Trophoblast cell (in vitro differentiated cells and primary cell): Measurements from ENCODE around the gene RHOT2.

Experiments used
- DNase-seq, 2 donors: peaks; one replicate each; pipeline ENCODE4 v3.0.0-alpha.2; 2016
- H2AFZ ChIP-seq: 2 replicates; pipeline ENCODE4 v1.6.1; 2013; ENCODE audit warnings: low read length, moderate library complexity, mild to moderate bottlenecking; ENCODE audit not compliant: insufficient read depth, poor library complexity
- H2AK5ac ChIP-seq: 2 replicates; pipeline ENCODE4 v1.6.1; 2013; ENCODE audit warnings: mild to moderate bottlenecking, low read length
- H2BK120ac ChIP-seq: 2 replicates; pipeline ENCODE4 v1.6.1; 2013; ENCODE audit warnings: low read length, mild to moderate bottlenecking, moderate library complexity; ENCODE audit not compliant: insufficient read depth, poor library complexity
- H2BK12ac ChIP-seq: 2 replicates; pipeline ENCODE4 v1.6.1; 2013; ENCODE audit warnings: mild to moderate bottlenecking, low read length, moderate library complexity
- H2BK5ac ChIP-seq: 2 replicates; pipeline ENCODE4 v1.6.1; 2013; ENCODE audit warnings: low read length, low read depth, moderate library complexity, mild to moderate bottlenecking; ENCODE audit not compliant: poor library complexity
- H3K14ac ChIP-seq: 2 replicates; pipeline ENCODE4 v1.6.1; 2013; ENCODE audit warnings: mild to moderate bottlenecking, low read length
- H3K18ac ChIP-seq: 2 replicates; pipeline ENCODE4 v1.6.1; 2013; ENCODE audit warnings: mild to moderate bottlenecking, low read length
- H3K23ac ChIP-seq: 2 replicates; pipeline ENCODE4 v1.6.1; 2013; ENCODE audit warnings: low read length
- H3K27ac ChIP-seq: 2 replicates; pipeline ENCODE4 v1.5.1; 2013; ENCODE audit warnings: low read depth, mild to moderate bottlenecking, inconsistent platforms, low read length, moderate library complexity
- H3K27me3 ChIP-seq: 2 replicates; pipeline ENCODE4 v1.6.1; 2013; ENCODE audit warnings: inconsistent platforms, mild to moderate bottlenecking, low read length, moderate library complexity; ENCODE audit not compliant: insufficient read depth
- H3K36me3 ChIP-seq, 2 experiments: 1 replicate in 1 of 2; 2 replicates in 1 of 2; pipeline ENCODE4 v1.6.1; 2013; ENCODE audit warnings: low read length in 2 of 2, mild to moderate bottlenecking in 2 of 2, moderate library complexity in 1 of 2; ENCODE audit not compliant: insufficient read depth in 2 of 2, control insufficient read depth in 1 of 2
- H3K4ac ChIP-seq: 2 replicates; pipeline ENCODE4 v1.6.1; 2013; ENCODE audit warnings: low read depth, mild to moderate bottlenecking, low read length, moderate library complexity
- H3K4me1 ChIP-seq, 2 experiments: 1 replicate in 1 of 2; 2 replicates in 1 of 2; pipeline ENCODE4 v1.6.1; 2013; ENCODE audit warnings: low read length in 2 of 2, mild to moderate bottlenecking in 2 of 2, moderate library complexity in 1 of 2; ENCODE audit not compliant: insufficient read depth in 2 of 2, control insufficient read depth in 1 of 2
- H3K4me2 ChIP-seq: 2 replicates; pipeline ENCODE4 v1.6.1; 2013; ENCODE audit warnings: inconsistent platforms, mild to moderate bottlenecking, low read length, moderate library complexity
- H3K4me3 ChIP-seq: 2 replicates; pipeline ENCODE4 v1.5.1; 2013; ENCODE audit warnings: mild to moderate bottlenecking, low read depth, low read length, inconsistent platforms
- H3K79me1 ChIP-seq: one replicate; pipeline ENCODE4 v1.6.1; 2013; ENCODE audit warnings: low read length
- H3K79me2 ChIP-seq: 2 replicates; pipeline ENCODE4 v1.6.1; 2013; ENCODE audit warnings: low read length, mild to moderate bottlenecking; ENCODE audit not compliant: control insufficient read depth, insufficient read depth, poor library complexity
- H3K9ac ChIP-seq: 2 replicates; pipeline ENCODE4 v1.6.1; 2013; ENCODE audit warnings: mild to moderate bottlenecking, low read length
- H3K9me3 ChIP-seq: 2 replicates; pipeline ENCODE4 v1.6.1; 2013; ENCODE audit warnings: low read depth, mild to moderate bottlenecking, control low read depth, inconsistent platforms, low read length; ENCODE audit not compliant: insufficient read depth
- H4K12ac ChIP-seq: 2 replicates; pipeline ENCODE4 v1.6.1; 2013; ENCODE audit warnings: low read depth, mild to moderate bottlenecking, low read length, moderate library complexity
- H4K8ac ChIP-seq: 2 replicates; pipeline ENCODE4 v1.6.1; 2013; ENCODE audit warnings: low read depth, mild to moderate bottlenecking, low read length, moderate library complexity
- H4K91ac ChIP-seq: one replicate; pipeline ENCODE4 v1.6.1; 2013; ENCODE audit warnings: low read depth, mild to moderate bottlenecking, low read length, moderate library complexity
- WGBS: extraction: QIAGEN DNeasy Blood & Tissue Kit; methylation state at CpG from one replicate; pipeline ENCODE4 v1.1.7; 2013; ENCODE audit warnings: missing lambda C conversion rate; ENCODE audit not compliant: insufficient read length, insufficient coverage; ENCODE audit errors: extremely low coverage; 5-methylcytosine and 5-hydroxymethylcytosine counted together

Gene RHOT2

DNA sequence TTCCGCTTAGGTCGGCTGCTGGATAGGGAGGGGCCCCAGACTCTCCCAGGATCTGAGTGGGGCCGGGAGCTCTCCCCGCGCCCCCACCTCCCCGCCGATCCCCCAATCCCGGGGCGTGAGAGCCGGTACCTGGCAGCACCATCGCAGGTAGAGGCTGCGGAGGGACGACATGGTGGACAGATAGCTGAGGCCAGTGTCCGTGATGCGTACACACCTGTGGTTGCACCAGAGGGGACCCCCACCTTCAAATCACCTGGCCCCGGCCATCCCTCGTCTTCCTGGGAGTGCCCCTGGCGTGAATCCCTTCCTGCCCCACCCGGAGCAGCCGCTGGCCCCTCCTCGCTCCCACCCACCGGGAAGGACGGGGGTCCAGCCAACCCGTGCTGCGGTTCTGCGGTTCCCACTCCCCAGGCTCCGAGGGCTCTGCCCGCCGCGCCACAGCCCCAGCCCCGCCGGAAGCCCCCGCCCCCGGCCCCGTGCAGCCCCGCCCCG, 27.0 kb downstream of the RHOT2 start:
- no peak for DNase-seq
- H2BK5ac ChIP-seq, result no peak overlapping the region
- peaks cover 3% of the 10 kb centered on the region for H3K79me1 ChIP-seq
- H3K27ac ChIP-seq, result no peak overlapping the region
- no peaks in the 10 kb centered on the region for H3K36me3 ChIP-seq
- peak overlapping the region; percentile 25 for H3K4me3 ChIP-seq
- no peak overlapping the region for H3K9ac ChIP-seq
- H2BK12ac ChIP-seq, result no peak overlapping the region
- no peak overlapping the region for H4K91ac ChIP-seq
- no peak overlapping the region for H3K18ac ChIP-seq
- WGBS, result no CpG with 5 or more reads among the region's 37 CpGs
- no peak overlapping the region for H3K4ac ChIP-seq
- no peak overlapping the region for H3K14ac ChIP-seq
- no peak overlapping the region for H2AFZ ChIP-seq
- peaks cover 33% of the 10 kb centered on the region for H3K27me3 ChIP-seq
- H3K9me3 ChIP-seq, result peaks cover 14% of the 10 kb centered on the region
- peaks cover 2% of the 10 kb centered on the region for H3K79me2 ChIP-seq
- no peak overlapping the region for H4K12ac ChIP-seq
- H3K23ac ChIP-seq, result no peak overlapping the region
- no peak overlapping the region for H3K4me2 ChIP-seq
- H3K4me1 ChIP-seq, result peaks cover 5 to 12% of the 10 kb centered on the region in 2 experiments
- no peak overlapping the region for H4K8ac ChIP-seq
- no peak overlapping the region for H2AK5ac ChIP-seq
- no peak overlapping the region for H2BK120ac ChIP-seq

DNA sequence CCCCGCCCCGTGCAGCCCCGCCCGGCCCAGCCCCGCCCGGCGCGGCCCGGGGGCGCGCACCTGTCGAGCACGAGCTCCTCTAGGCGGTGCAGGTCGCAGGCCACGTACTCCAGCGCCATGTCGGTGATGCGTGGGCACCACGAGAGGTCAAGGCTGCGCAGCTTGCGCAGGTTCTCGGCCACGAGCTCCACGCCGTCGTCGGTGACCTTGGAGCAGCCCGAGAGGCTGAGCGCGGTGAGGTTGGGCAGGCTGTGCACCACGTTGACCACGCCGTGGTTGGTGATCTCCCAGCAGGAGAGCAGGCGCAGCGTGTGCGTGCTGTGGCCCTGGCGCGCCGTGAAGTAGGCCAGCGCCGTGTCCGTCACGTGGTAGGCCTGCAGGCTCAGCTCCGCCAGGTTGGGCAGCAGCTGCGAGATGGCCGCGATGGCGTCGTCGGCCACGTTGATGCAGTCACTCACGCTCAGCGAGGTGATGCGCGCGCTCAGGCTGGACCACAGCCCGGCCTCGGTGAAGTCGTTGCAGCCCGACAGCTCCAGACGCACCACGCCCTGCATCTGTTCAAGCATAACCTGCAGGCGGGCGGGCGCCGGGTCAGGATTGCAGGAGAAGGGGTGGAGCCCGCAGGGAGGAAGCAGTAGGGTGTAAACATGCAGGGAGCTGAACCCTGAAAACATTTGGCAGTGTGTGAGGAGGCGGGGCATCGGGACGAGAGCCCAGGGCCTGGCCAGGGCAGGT, 27.6 kb downstream of the RHOT2 start:
- no peak overlapping the region for H2BK5ac ChIP-seq
- peaks cover 14% of the 10 kb centered on the region for H3K9me3 ChIP-seq
- H3K79me1 ChIP-seq, result no peaks in the 10 kb centered on the region
- H3K4me1 ChIP-seq, result peaks cover 5 to 12% of the 10 kb centered on the region in 2 experiments
- H3K18ac ChIP-seq, result no peak overlapping the region
- no peaks in the 10 kb centered on the region for H3K36me3 ChIP-seq
- no peak overlapping the region for H3K4me2 ChIP-seq
- no peak overlapping the region for H4K91ac ChIP-seq
- no peak overlapping the region for H2BK12ac ChIP-seq
- no peak overlapping the region for H3K23ac ChIP-seq
- H2AFZ ChIP-seq, result no peak overlapping the region
- no peak overlapping the region for H2BK120ac ChIP-seq
- H2AK5ac ChIP-seq, result no peak overlapping the region
- peak overlapping the region; percentile 55 for H3K4me3 ChIP-seq
- H3K27ac ChIP-seq, result no peak overlapping the region
- H3K79me2 ChIP-seq, result no peaks in the 10 kb centered on the region
- no peak overlapping the region for H3K9ac ChIP-seq
- DNase-seq, result peak; percentile 44 to 57
- no peak overlapping the region for H3K14ac ChIP-seq
- no peak overlapping the region for H4K8ac ChIP-seq
- H4K12ac ChIP-seq, result no peak overlapping the region
- no CpG with 5 or more reads among the region's 71 CpGs for WGBS
- H3K27me3 ChIP-seq, result peaks cover 37% of the 10 kb centered on the region
- H3K4ac ChIP-seq, result no peak overlapping the region

DNA sequence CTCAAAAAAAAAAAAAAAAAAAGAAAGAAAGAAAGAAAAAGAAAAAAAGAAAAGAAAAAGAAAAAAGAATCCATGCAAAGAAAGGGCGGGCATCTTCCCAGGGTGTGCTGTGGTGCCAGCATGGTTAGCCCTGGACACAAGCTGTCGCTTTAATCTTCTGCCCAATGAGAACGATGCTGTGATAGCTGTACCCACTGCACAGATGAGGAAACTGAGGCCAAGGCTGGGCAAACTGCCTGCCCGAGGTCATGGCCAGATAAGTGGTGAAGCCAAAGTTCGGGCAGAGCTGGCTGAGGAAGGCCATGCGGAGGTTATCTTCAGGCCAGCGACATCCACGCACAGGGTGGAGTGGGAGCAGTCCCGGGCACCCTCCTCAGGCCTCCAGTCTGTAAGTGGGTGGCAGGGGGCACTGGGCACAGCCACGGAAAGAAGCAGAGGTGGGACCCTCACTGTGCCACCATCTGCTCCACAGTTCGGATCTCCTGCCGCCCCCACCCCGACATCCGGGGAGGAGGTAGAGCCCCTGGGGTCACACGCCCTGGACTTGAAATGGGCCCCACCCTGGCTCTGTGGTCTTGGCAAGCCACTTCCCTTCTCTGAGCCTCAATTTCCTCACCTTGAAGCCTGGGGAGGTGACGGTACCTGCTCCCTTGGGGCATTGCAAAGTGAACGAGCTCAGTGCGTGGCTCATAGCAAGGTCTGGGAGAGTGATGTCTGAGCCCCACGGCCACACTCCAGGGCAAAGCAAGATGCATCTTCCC, 31.2 kb downstream of the RHOT2 start:
- Histone ChIP-seq H4K91ac (no peak overlapping the region), H2BK120ac (no peak overlapping the region), H3K27ac (no peak overlapping the region), H3K36me3 (no peaks in the 10 kb centered on the region), H3K18ac (no peak overlapping the region), H3K9ac (no peak overlapping the region), H2BK12ac (no peak overlapping the region), H3K14ac (no peak overlapping the region), H3K23ac (no peak overlapping the region), H4K12ac (no peak overlapping the region), H4K8ac (no peak overlapping the region), H3K4me3 (no peak overlapping the region), H3K9me3 (peaks cover 11% of the 10 kb centered on the region), H2AFZ (no peak overlapping the region), H3K79me2 (no peaks in the 10 kb centered on the region), H3K4ac (no peak overlapping the region), H3K79me1 (no peaks in the 10 kb centered on the region), H3K27me3 (peaks cover 48% of the 10 kb centered on the region), H2BK5ac (no peak overlapping the region), H3K4me2 (no peak overlapping the region), H3K4me1 (peaks cover 3 to 7% of the 10 kb centered on the region in 2 experiments), H2AK5ac (no peak overlapping the region)
- no CpG with 5 or more reads among the region's 19 CpGs for WGBS
- DNase-seq, result no peak

DNA sequence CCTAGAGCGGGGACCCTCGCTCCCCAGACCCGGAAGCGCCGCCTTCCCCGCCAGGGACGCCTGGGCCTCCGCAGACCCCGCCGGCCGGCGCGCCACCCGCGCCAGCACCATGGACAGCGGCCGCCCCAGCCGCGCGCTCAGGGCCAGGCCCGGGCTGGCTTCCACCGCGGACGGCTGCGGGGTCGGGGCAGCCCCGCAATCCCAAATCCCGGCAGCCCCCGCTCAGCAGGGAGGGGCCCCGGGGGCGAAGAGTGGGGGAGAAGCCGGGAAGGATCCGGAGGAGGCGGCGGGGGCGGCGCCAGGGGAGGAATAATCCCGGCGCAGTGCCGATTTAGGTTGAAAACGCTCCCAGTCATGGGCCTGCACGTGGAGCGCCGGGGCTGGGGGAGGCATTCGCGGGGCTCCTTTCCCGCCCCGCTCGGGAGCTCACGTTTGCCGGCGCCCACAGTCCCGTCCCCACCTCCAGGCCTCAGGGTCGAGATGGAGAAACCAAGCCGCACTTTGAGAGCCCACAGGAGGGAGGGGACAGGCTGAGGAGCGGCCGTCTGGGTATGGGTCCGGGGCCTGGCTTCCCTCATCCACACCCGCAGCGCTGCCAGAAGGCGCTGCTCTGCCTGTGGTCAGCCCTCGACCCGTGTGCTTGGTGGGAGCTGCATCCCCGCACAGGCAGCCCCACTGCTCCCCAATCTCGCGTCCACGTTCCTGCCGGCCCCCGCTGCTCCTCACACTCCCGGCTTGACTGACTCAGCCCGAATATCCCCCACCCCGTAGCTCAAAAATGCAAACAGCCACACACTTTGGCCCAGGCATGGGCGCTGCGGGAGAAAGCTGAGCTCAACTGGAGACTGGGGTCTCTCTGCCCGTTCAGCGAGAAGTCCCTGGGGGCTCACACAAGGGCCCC, 33.0 kb downstream of the RHOT2 start:
- Histone ChIP-seq H3K4me1 (peaks cover 0 to 2% of the 10 kb centered on the region in 2 experiments), H3K23ac (no peak overlapping the region), H4K91ac (no peak overlapping the region), H3K14ac (no peak overlapping the region), H4K12ac (no peak overlapping the region), H2AK5ac (no peak overlapping the region), H3K4me2 (no peak overlapping the region), H2AFZ (no peak overlapping the region), H3K9ac (no peak overlapping the region), H3K36me3 (no peaks in the 10 kb centered on the region), H3K79me2 (no peaks in the 10 kb centered on the region), H2BK120ac (no peak overlapping the region), H4K8ac (no peak overlapping the region), H3K9me3 (peaks cover 2% of the 10 kb centered on the region), H3K79me1 (no peaks in the 10 kb centered on the region), H3K27me3 (peaks cover 43% of the 10 kb centered on the region), H2BK12ac (no peak overlapping the region), H2BK5ac (no peak overlapping the region), H3K4ac (no peak overlapping the region), H3K18ac (no peak overlapping the region), H3K4me3 (no peak overlapping the region), H3K27ac (no peak overlapping the region)
- WGBS, result no CpG with 5 or more reads among the region's 76 CpGs
- DNase-seq, result peak in 1 of 2 donors; percentile 58
